ENCODE results near the gene C2orf74. TPM values are rescaled to one million over a fixed set of nuclear protein-coding genes. Genes with fewer than 3 reads are reported as not detected.
"Not testable (repeated sequence)": the region's sequence is repeated elsewhere in the genome, so short reads cannot be mapped to it uniquely, and the experiment has no call there.

The C2orf74 gene
- total RNA-seq, 1 donor from 2014 or later = 18.3 TPM

DNA sequence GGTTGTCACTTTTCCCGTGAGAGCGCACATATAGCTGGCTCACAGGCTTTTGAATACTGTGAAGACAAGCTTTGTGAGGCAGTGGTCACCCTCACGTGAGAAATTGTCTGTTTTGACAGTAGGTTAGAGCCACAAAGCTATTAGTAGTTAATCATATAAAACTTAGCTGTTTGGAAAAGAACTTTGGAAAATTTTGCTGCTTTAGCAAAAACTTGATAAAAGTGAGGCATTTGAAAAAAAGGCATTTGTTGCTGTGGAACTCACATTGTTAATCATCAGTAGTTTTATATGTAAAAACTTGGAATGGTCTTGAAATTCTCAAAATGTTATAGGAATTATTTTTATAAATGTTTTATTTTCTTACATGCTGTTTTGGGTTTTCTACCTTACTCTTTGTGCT, 22.3 kb downstream of the C2orf74 start:
- Histone ChIP-seq H3K27me3 (ENCODE audit: control insufficient read depth, insufficient read depth, low read length) (no peaks in the 10 kb centered on the region), H3K4me3 (ENCODE audit: low read depth, low read length) (no peak overlapping the region), H3K36me3 (ENCODE audit: control insufficient read depth, insufficient read depth, low read length) (peaks cover 1% of the 10 kb centered on the region)
- TF ChIP-seq, protein P1, sequence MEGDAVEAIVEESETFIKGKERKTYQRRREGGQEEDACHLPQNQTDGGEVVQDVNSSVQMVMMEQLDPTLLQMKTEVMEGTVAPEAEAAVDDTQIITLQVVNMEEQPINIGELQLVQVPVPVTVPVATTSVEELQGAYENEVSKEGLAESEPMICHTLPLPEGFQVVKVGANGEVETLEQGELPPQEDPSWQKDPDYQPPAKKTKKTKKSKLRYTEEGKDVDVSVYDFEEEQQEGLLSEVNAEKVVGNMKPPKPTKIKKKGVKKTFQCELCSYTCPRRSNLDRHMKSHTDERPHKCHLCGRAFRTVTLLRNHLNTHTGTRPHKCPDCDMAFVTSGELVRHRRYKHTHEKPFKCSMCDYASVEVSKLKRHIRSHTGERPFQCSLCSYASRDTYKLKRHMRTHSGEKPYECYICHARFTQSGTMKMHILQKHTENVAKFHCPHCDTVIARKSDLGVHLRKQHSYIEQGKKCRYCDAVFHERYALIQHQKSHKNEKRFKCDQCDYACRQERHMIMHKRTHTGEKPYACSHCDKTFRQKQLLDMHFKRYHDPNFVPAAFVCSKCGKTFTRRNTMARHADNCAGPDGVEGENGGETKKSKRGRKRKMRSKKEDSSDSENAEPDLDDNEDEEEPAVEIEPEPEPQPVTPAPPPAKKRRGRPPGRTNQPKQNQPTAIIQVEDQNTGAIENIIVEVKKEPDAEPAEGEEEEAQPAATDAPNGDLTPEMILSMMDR (IDR thresholded peaks at IDR 0.05; ENCODE audit: insufficient read depth, low read length, poor library complexity, severe bottlenecking) = no peak
- no peak for DNase-seq (ENCODE audit: low read depth)

DNA sequence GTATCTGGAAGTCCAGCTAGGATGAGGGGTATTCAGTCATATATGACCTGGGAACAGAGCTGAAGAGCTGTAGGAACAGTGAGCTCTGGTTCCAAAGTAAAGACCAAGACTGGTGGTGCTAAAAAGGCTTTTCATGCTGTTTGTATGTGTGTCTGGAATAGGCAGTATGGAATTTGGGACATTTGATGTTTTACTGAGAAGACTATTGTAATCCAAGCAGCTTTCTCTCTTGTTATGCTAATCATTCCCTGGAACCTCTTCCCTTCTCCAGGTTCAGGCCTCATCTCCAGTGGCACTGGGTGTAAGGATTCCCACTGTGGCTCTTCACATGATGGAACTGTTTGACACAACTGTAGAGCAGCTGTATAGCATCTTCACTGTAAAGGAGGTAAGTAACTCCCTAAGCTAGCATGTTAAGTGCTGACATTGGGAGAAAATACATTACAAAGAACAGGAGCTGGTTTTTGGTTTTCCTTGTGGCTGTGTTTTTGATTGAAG, 23.3 kb downstream of the C2orf74 start:
- TF ChIP-seq, protein P1 (IDR thresholded peaks at IDR 0.05; ENCODE audit: insufficient read depth, low read length, poor library complexity, severe bottlenecking) = no peak
- Histone ChIP-seq H3K27me3 (ENCODE audit: control insufficient read depth, insufficient read depth, low read length) (no peaks in the 10 kb centered on the region), H3K36me3 (ENCODE audit: control insufficient read depth, insufficient read depth, low read length) (no peaks in the 10 kb centered on the region), H3K4me3 (ENCODE audit: low read depth, low read length) (no peak overlapping the region)
- no peak for DNase-seq (ENCODE audit: low read depth)

DNA sequence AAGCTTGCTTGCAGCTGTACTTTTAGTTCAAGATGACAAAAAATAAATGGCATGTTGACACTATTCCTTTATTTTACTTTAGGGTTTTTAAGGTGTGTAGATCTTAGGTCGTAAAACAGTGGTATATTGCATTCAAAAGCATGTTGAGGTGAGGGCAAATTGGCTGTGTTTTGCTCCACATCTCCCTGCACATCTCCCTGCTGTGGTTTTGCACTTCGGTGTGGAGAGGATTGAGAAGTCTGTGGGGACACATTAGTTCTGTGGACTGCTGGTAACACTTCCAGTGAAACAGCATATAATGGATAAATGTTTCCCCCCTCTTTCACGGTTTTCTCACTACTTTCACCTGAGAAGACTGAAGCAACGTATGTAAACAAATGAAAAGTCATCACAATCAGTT, 25.1 kb downstream of the C2orf74 start:
- Histone ChIP-seq H3K27me3 (ENCODE audit: control insufficient read depth, insufficient read depth, low read length) (no peaks in the 10 kb centered on the region), H3K36me3 (ENCODE audit: control insufficient read depth, insufficient read depth, low read length) (no peaks in the 10 kb centered on the region), H3K4me3 (ENCODE audit: low read depth, low read length) (no peak overlapping the region)
- DNase-seq (ENCODE audit: low read depth) = no peak
- TF ChIP-seq, protein P1 (IDR thresholded peaks at IDR 0.05; ENCODE audit: insufficient read depth, low read length, poor library complexity, severe bottlenecking) = no peak

DNA sequence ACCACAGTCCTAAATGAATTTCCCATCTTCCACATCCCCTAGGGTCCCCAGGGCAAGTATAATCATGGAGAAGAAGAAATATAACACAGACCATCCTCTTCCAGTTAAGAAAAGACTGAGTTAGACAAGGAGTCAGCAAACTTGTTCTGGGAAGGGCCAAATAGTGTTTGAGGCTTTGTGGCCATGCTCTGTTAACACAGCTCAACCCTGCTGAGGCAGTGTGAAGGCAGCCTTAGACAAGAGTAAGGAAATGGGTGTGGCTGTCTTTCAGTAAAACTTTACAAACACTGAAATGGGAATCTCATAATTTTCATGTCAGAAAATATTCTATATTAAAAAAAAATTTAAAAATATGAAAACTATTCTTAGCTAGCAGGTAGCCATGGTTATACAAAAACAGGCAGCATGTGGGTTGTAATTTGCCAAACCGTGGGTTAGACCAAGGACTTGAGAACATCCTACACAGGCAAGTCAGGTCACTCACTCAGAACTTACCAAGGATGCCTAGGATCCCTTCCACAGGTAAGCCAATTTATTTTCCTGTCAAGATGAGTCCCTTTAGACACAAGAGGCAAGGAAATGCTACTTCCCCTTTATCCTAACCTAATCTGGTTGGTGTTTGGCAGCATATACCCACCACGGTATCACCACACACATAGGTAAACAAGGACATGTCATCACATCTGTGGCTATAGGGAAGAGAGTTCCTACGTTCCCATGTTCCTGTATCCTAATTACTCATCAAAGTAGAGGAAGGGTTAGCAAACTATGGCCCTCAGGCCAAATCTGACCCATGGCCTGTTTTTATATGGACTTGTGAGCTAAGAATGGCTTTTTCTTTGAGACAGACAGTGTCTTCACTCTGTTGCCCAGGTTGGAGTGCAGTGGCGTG, 31.9 kb downstream of the C2orf74 start:
- Histone ChIP-seq H3K36me3 (ENCODE audit: control insufficient read depth, insufficient read depth, low read length) (no peaks in the 10 kb centered on the region), H3K27me3 (ENCODE audit: control insufficient read depth, insufficient read depth, low read length) (no peaks in the 10 kb centered on the region), H3K4me3 (ENCODE audit: low read depth, low read length) (no peak overlapping the region)
- no peak for DNase-seq (ENCODE audit: low read depth)
- TF ChIP-seq, protein P1 (IDR thresholded peaks at IDR 0.05; ENCODE audit: insufficient read depth, low read length, poor library complexity, severe bottlenecking) = no peak

- not testable (repeated sequence) for H3K36me3 ChIP-seq (ENCODE audit: control insufficient read depth, insufficient read depth, low read length); DNase-seq (ENCODE audit: low read depth)
Measured at GRCh38 chr2:61194646-61195045, 32.7 kb downstream of the C2orf74 start.

DNA sequence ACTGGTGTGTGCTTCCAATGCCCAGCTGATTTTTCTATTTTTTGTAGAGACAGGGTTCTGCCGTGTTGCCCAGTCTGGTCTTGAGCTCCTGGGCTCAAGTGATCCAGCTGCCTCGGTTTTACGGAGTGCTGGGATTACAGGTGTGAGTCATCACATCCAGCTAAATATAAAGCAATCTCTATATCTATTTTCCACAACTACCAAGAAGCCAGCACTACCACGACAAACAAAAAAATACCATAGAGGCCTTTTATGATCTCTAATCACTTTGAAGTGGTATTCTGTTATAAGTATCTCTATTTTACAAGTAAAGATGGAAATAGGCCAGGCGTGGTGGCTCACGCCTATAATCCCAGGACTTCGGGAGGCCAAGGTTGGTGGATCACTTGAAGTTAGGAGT, 34.7 kb downstream of the C2orf74 start:
- Histone ChIP-seq H3K27me3 (ENCODE audit: control insufficient read depth, insufficient read depth, low read length) (no peaks in the 10 kb centered on the region), H3K36me3 (ENCODE audit: control insufficient read depth, insufficient read depth, low read length) (no peaks in the 10 kb centered on the region), H3K4me3 (ENCODE audit: low read depth, low read length) (no peak overlapping the region)
- TF ChIP-seq, protein P1 (IDR thresholded peaks at IDR 0.05; ENCODE audit: insufficient read depth, low read length, poor library complexity, severe bottlenecking) = no peak
- DNase-seq (ENCODE audit: low read depth) = no peak

More at GRCh38 chr2:61194646-61195045, 32.7 kb downstream of the C2orf74 start:
- not testable (repeated sequence) for H3K4me3 ChIP-seq (ENCODE audit: low read depth, low read length); H3K27me3 ChIP-seq (ENCODE audit: control insufficient read depth, insufficient read depth, low read length)

Data from kidney epithelial cell (primary cell).